ENCODE results near the gene VARS2. TPM values are rescaled to one million over a fixed set of nuclear protein-coding genes. Genes with fewer than 3 reads are reported as not detected.

VARS2 gene
- total and polyA plus RNA-seq, 9 of the 15 experiments (the other 6 are each of a cell fraction or from before 2014, with no cell fraction given): 1.6 to 53.6 (median 29.9) TPM

DNA sequence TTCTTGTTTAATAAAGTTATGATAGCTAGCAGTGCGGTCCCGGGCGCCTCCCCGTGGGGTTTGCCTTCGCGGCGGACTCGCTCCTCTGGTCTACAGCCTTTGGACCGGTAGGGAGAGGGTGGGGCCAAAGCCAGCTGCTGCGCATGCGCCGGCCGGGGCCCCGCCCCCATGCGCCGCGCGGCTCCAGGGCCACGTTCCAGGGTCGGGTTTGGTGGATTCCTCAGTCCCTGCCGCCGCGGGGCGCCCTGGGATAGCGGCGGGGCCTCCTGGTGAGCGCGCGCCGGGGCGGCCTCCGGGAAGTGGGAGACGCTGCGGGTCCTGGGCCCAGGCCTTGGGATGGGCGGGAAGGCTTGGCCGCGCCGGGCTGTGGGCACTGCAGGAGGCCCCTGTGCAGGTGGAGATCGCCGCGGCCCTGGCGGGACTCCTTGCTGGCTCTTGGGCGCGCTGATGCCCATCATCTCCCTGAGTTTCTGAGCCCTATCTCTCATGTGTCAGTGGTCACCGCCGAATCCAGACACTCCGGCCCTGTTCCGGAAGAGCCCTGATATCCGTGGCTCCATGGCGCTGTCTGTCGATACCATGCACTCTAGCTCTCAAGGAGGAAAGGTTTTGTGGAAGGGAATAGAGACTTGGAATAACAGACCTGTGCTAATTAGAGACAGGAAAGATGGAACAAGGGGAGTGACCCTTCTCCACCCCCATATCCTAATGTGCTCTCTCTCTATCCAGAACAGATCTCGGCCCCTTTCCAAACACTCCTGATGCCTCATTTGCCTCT lies at the start of gene VARS2 (continued):
- no peak for TF ChIP-seq NKRF (IDR thresholded peaks at IDR 0.05; ENCODE audit: borderline replicate concordance)
- peak; percentile 40; the same call in 1 of the 2 replicates for TF ChIP-seq BHLHE40 (IDR thresholded peaks at IDR 0.05; ENCODE audit: low read length)
- TF ChIP-seq, protein P1, sequence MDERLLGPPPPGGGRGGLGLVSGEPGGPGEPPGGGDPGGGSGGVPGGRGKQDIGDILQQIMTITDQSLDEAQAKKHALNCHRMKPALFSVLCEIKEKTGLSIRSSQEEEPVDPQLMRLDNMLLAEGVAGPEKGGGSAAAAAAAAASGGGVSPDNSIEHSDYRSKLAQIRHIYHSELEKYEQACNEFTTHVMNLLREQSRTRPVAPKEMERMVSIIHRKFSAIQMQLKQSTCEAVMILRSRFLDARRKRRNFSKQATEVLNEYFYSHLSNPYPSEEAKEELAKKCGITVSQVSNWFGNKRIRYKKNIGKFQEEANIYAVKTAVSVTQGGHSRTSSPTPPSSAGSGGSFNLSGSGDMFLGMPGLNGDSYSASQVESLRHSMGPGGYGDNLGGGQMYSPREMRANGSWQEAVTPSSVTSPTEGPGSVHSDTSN (CRISPR knock-in tag; IDR thresholded peaks at IDR 0.05; ENCODE audit: low read depth): no peak
- TF ChIP-seq, protein P1 (tag; conservative IDR thresholded peaks at IDR 0.05; ENCODE audit: low read depth): no peak
- TF ChIP-seq HCFC1 (IDR thresholded peaks at IDR 0.05; ENCODE audit: low read depth, low read length): peak; percentile 47; the same call in 1 of the 2 replicates
- TF ChIP-seq, protein P2, sequence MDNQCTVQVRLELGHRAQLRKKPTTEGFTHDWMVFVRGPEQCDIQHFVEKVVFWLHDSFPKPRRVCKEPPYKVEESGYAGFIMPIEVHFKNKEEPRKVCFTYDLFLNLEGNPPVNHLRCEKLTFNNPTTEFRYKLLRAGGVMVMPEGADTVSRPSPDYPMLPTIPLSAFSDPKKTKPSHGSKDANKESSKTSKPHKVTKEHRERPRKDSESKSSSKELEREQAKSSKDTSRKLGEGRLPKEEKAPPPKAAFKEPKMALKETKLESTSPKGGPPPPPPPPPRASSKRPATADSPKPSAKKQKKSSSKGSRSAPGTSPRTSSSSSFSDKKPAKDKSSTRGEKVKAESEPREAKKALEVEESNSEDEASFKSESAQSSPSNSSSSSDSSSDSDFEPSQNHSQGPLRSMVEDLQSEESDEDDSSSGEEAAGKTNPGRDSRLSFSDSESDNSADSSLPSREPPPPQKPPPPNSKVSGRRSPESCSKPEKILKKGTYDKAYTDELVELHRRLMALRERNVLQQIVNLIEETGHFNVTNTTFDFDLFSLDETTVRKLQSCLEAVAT (IDR thresholded peaks at IDR 0.05): peak in 1 of 2 experiments; percentile 68; a peak in 1 of 4 replicates
- TF ChIP-seq ZNF766 (CRISPR knock-in tag; conservative IDR thresholded peaks at IDR 0.05): 0 out of 2 replicates have a peak, but pooled peaks have one; percentile 16
- no peak for TF ChIP-seq ZNF12 (CRISPR knock-in tag; IDR thresholded peaks at IDR 0.05)
- no peak for TF ChIP-seq ZC3H4 (CRISPR knock-in tag; IDR thresholded peaks at IDR 0.05; ENCODE audit: borderline replicate concordance)
- TF ChIP-seq, protein P3, sequence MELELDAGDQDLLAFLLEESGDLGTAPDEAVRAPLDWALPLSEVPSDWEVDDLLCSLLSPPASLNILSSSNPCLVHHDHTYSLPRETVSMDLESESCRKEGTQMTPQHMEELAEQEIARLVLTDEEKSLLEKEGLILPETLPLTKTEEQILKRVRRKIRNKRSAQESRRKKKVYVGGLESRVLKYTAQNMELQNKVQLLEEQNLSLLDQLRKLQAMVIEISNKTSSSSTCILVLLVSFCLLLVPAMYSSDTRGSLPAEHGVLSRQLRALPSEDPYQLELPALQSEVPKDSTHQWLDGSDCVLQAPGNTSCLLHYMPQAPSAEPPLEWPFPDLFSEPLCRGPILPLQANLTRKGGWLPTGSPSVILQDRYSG (tag; conservative IDR thresholded peaks at IDR 0.05; ENCODE audit: low read depth): no peak; the same call in none of the 2 replicates
- TF ChIP-seq, protein P4, sequence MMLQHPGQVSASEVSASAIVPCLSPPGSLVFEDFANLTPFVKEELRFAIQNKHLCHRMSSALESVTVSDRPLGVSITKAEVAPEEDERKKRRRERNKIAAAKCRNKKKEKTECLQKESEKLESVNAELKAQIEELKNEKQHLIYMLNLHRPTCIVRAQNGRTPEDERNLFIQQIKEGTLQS (IDR thresholded peaks at IDR 0.05): no peak
- TF ChIP-seq, protein P4 (CRISPR knock-in tag; conservative IDR thresholded peaks at IDR 0.05): no peak
- no peak for TF ChIP-seq ZNF444 (CRISPR knock-in tag; IDR thresholded peaks at IDR 0.05)
- no peak for TF ChIP-seq KHSRP (IDR thresholded peaks at IDR 0.05)
- no peak for TF ChIP-seq ZFP30 (CRISPR knock-in tag; IDR thresholded peaks at IDR 0.05; ENCODE audit: borderline replicate concordance)
- no peak; the same call in 1 of the 2 replicates for TF ChIP-seq ZBTB1 (CRISPR knock-in tag; IDR thresholded peaks at IDR 0.05; ENCODE audit: borderline replicate concordance, low read depth)
- TF ChIP-seq CC2D1A (IDR thresholded peaks at IDR 0.05): no peak

Measured in K562 (cell line).